Gastrocnemius medialis (tissue), 4 donors: Measurements from ENCODE around the gene CNTLN.

Experiments used
- POLR2A ChIP-seq, 2 donors: fragments of 450-650 bp; IDR thresholded peaks; one replicate each; pipeline ENCODE4 v1.6.1; 2017; ENCODE audit warnings: antibody characterized with exemption in 2 of 2, mild to moderate bottlenecking in 2 of 2, moderate library complexity in 2 of 2
- TF ChIP-seq, protein P1 (sequence below), 5 experiments: fragments of 450-650 bp in 3 of 5; fragments of 200-600 bp in 2 of 5; sonication (generic) in 2 of 5; IDR thresholded peaks in 4 of 5; conservative IDR thresholded peaks in 1 of 5; 1 replicate in 4 of 5; 2 replicates in 1 of 5; pipeline ENCODE4 v1.5.1; 2016 to 2019; ENCODE audit warnings: antibody characterized with exemption in 5 of 5, mild to moderate bottlenecking in 3 of 5, moderate library complexity in 3 of 5

- TF ChIP-seq, protein P1, sequence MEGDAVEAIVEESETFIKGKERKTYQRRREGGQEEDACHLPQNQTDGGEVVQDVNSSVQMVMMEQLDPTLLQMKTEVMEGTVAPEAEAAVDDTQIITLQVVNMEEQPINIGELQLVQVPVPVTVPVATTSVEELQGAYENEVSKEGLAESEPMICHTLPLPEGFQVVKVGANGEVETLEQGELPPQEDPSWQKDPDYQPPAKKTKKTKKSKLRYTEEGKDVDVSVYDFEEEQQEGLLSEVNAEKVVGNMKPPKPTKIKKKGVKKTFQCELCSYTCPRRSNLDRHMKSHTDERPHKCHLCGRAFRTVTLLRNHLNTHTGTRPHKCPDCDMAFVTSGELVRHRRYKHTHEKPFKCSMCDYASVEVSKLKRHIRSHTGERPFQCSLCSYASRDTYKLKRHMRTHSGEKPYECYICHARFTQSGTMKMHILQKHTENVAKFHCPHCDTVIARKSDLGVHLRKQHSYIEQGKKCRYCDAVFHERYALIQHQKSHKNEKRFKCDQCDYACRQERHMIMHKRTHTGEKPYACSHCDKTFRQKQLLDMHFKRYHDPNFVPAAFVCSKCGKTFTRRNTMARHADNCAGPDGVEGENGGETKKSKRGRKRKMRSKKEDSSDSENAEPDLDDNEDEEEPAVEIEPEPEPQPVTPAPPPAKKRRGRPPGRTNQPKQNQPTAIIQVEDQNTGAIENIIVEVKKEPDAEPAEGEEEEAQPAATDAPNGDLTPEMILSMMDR (IDR thresholded peaks at IDR 0.05 in 4 of 5, conservative IDR thresholded peaks at IDR 0.05 in 1 of 5) = no peak
- no peak for TF ChIP-seq POLR2A (IDR thresholded peaks at IDR 0.05)
Observed at GRCh38 chr9:17521100-17521855, 386.4 kb downstream of the CNTLN start.
